ENCODE results near the gene IFI44.

Gene IFI44

GRCh38 chr1:78658901-78659300 lies 9.3 kb downstream of the IFI44 start:
- no peak for DNase-seq

GRCh38 chr1:78663923-78664322 lies 14.3 kb downstream of the IFI44 start:
- DNase-seq = no peak

- no peak for DNase-seq
Measured at GRCh38 chr1:78664763-78665162, 15.1 kb downstream of the IFI44 start.

- no peak for DNase-seq
Measured at GRCh38 chr1:78665809-78666208, 16.2 kb downstream of the IFI44 start.

- no peak for DNase-seq
Measured at GRCh38 chr1:78667939-78668338, 18.3 kb downstream of the IFI44 start.

- DNase-seq = no peak
Measured at GRCh38 chr1:78668427-78668826, 18.8 kb downstream of the IFI44 start.

GRCh38 chr1:78672428-78672827 lies 22.8 kb downstream of the IFI44 start:
- no peak for DNase-seq

GRCh38 chr1:78673120-78673519 lies 23.5 kb downstream of the IFI44 start:
- DNase-seq = no peak

- peak; percentile 32 for DNase-seq
Measured at GRCh38 chr1:78676347-78676982, 26.8 kb downstream of the IFI44 start.

- no peak for DNase-seq
Measured at GRCh38 chr1:78676993-78677392, 27.4 kb downstream of the IFI44 start.

GRCh38 chr1:78677788-78678187 lies 28.2 kb downstream of the IFI44 start:
- DNase-seq = no peak

- no peak for DNase-seq
Measured at GRCh38 chr1:78678324-78678723, 28.7 kb downstream of the IFI44 start.

GRCh38 chr1:78681265-78681664 lies 31.6 kb downstream of the IFI44 start:
- no peak for DNase-seq

- DNase-seq = no peak
Measured at GRCh38 chr1:78682496-78682895, 32.9 kb downstream of the IFI44 start.

- DNase-seq = no peak
Measured at GRCh38 chr1:78683079-78683478, 33.4 kb downstream of the IFI44 start.

- no peak for DNase-seq
Measured at GRCh38 chr1:78687315-78687714, 37.7 kb downstream of the IFI44 start.

- no peak for DNase-seq
Measured at GRCh38 chr1:78687914-78688313, 38.3 kb downstream of the IFI44 start.

- DNase-seq = no peak
Measured at GRCh38 chr1:78688697-78689096, 39.1 kb downstream of the IFI44 start.

GRCh38 chr1:78690516-78690915 lies 40.9 kb downstream of the IFI44 start:
- no peak for DNase-seq

- no peak for DNase-seq
Measured at GRCh38 chr1:78691995-78692747, 42.5 kb downstream of the IFI44 start.

- no peak for DNase-seq
Measured at GRCh38 chr1:78699813-78700212, 50.2 kb downstream of the IFI44 start.

GRCh38 chr1:78702426-78702825 lies 52.8 kb downstream of the IFI44 start:
- DNase-seq = no peak

- no peak for DNase-seq
Measured at GRCh38 chr1:78703806-78704205, 54.2 kb downstream of the IFI44 start.

GRCh38 chr1:78712467-78713051 lies 62.9 kb downstream of the IFI44 start:
- DNase-seq = no peak

Measured in NCI-H146 (cell line).